Right ventricle myocardium inferior (tissue), 1 donor: ENCODE measurements around the gene GDPD3. TPM values are rescaled to one million over a fixed set of nuclear protein-coding genes. Genes with fewer than 3 reads are reported as not detected.

ENCODE experiments used
- ATAC-seq: fragments of 200-7000 bp; cut with Tn5 transposase; one replicate; pipeline ENCODE4 v1.9.1; 2020; ENCODE audit warnings: mild to moderate bottlenecking, moderate library complexity
- DNase-seq: peaks from one replicate; pipeline ENCODE4 v3.0.0; 2021; ENCODE audit errors: missing footprints
- intact Hi-C: fragments of 100-400 bp; cut with DNase I; formaldehyde crosslinking; loops from one replicate; pipeline ENCODE4 v1.11.0; 2022
- total RNA-seq: library from RNA; stranded (reverse); fragmentation: NEBNext Ultra II Directional; extraction: Animal tissue kit (Norgen Biotek cat#: 25700); gene quantifications from one replicate; pipeline ENCODE4 v1.2.1, GENCODE V29; 2021
- donor health status: DM: no; HTN: yes; CAD: no; lungs with severe emphysema.

GDPD3 gene
- total RNA-seq, 1 donor from 2014 or later, result 2.2 TPM

DNA sequence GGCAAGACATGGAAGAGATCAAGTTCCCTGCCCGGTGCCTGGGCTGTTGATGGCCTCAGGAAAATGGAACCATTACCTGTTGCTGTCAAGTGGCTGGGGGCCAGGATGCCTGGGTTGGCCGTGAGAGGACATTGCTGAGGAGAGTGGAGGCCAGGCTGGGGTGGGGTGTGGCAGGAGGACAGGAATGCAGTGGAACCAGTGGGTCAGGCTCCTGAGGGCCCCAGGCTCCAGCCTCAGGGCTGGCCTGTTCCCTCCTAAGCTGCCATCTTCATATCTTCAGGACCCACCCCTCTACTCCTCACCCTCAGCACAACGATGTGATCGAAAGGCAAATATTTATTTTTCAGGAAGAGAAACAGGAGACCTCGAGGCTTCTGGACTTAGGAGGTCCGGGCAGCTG lies 8.8 kb downstream of the GDPD3 start:
- no peak for DNase-seq
- ATAC-seq, result no peak
- intact Hi-C loops, result no loop called here

DNA sequence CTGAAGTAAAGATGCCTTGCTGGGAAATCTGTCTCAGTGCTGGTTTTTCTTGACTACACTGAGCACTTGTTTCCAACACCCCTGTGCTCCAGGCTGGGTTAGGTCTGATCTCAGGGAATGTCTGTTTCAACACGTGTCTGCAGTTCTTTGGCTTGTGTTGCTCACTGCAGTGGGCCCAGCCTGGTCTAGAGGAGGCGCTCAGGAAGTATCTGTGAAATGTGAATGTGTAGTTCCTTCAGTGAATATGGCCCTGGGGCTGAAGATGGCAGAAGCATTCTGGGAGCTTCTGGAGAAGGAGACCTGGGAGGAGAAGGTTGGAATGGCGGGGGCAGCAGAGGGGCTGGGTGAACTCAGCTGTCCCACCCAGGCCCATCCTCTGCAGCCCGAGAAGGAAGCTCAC lies 9.2 kb downstream of the GDPD3 start:
- intact Hi-C loops, result no loop called here
- no peak for DNase-seq
- ATAC-seq, result no peak

DNA sequence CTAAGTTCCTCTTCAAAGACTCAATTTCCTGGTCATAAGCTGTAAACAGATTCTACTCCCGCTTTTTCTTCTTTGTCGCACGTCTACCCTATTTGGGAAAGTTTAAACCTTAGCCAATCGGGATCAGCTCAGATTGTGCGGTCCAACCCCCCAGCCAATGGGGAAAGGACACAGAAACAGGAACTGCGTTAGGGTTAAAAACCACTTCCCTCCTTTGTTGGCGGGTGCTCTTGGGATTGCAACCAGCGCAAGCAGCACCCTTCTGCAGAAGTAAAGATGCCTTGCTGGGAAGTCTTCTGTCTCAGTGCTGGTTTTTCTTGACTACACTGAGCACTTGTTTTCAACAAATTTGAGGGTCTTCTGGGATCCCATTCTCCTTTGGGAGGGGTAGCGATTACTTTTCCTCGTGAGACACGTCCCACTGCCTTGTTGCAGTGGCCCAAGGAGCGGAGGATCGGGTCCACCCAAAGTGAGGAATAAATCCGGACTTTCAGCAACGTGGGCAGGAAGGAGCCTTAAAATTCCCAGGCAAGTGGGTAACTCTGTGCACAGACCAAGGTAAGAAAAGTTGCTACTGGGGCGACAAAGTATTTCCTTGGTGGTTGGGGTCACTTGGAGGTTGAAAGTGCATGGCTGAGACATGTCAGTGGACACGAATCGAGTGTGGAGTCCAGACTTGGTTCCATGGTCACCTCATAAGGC lies 16.3 kb downstream of the GDPD3 start:
- no peak for ATAC-seq
- DNase-seq, result no peak
- intact Hi-C loops, result loop anchor here (1.0 to 5.0 kb wide), 2 partner anchors 26 to 310 kb away; partner anchors contain the start of genes MAPK3 and ZNF771

DNA sequence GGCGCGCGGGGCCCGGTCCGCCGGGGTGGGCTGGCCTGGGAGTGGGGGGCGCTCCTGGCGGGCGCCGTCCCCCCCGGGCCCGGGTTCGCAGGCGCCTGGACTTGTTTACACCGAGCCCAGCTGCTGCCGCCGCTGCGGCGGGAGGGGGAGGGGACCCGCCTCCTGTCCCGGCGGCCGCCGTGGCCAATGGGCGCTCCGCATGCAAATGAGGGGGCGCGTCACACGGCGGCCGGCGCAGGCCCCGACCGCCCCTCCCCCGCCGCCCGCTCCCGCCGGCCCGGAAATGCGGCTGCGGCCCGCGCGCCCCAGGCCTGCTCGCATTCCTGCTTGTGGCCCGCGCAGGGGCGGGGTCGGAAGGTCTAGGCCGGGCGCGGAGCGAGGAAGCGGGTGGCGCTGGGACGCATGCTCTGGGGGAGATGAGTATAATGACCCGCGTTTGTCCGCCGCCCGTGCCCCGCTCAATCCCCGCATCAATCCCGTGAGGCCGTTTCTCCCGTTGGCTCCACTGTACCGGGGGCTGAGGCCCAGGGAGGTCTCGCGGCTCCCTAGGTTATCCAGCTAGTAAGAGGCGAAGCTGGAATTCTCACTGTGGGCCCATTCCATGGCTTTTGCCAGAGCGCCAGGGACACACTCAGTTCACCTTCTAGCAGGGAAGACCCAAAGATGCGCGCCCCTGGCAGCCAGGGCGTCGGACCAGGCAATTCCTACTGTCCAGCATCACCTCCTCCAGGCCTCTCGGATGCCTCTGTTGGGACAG lies 17.1 kb downstream of the GDPD3 start, which contains the start of gene YPEL3:
Gene YPEL3, minus strand, starts transcription at position 109 of the 757 bp plus-strand sequence. CDS start 731 bp downstream, outside the sequence.
- intact Hi-C loops, result loop anchor here (1.0 to 5.0 kb wide), 2 partner anchors 27 to 311 kb away; partner anchors contain the start of genes MAPK3 and ZNF771
- DNase-seq (peak; percentile 98), ATAC-seq (peak; percentile 78)

DNA sequence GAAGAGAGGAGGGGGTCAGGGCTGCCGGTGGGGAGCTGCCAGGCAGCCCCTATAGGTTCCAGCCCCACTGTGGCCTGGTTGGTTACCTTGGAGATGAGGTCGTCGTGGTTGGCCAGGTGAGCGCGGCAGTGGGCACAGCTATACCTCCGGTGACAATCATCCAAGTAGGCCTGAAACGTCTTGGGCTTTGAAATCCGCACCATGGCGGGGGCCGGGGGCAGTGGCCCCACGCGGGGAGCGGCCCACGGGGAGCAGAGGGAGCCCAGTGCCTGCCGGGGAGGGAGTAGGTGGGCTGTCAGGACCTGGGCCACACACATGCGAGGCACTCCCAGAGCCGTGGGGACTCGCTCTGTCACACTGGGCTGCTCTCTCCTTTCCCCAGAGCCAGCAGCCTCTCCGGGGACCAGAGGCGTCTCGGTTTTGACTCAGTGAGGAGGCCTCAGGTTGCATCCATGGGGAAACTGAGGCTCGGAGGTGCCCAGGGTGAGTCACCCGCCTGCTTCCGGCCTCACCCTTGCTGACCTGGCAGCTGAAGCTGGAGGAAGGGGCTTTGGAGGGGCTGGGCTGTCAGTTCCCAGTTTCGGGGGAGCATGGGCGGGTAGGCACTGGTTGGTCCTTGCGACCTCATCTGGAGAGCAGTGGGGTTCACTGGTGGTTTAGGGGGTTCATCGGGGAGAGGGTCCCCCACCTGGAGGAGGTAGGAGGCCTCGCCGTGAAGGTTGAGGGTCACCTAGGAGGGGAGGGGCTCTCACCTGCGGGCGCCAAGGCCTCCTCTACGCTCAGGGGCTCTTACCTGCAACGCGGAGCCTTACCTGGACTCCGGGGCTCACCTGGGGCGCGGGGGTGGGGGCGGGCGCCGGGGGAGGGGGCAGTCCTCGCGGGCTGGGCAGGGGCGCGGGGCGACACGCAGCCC lies 17.9 kb downstream of the GDPD3 start:
- intact Hi-C loops, result loop anchor here (1.0 to 5.0 kb wide), 2 partner anchors 28 to 312 kb away; partner anchors contain the start of genes MAPK3 and ZNF771
- ATAC-seq (no peak), DNase-seq (no peak)

DNA sequence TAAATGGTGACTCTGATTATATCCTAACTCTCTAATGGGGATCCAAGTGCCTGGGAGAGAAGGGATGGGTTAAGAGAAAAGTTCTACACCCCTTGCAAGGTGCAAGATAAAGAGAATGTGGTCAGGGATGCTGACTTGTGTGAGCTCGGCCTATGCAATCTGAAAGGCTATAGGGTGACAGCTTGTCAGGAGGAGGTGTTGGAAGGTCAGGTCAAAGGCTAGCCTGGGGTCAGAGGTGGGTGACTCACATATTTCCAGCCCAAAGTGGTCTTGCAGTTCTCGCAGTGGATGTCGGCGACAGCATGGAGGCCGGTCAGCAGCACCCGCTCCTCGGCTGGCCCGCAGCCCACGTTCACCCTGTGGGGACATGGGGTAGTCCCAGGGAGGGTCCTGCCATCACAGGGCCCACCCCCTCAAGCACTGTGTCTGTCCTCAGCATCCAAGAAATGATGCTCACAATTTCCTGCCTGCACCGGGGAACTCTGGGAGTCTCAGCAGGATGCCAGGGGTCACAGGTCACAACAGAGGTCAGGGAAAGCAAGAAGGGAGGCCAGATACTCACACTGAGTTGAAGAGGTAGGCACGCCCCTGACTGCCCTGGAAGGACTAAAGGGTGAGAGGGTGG lies 18.7 kb downstream of the GDPD3 start:
- DNase-seq (no peak), ATAC-seq (no peak)
- intact Hi-C loops, result loop anchor here (5.0 kb wide), 1 partner anchor 313 kb away; the partner anchor contains the start of gene ZNF771

DNA sequence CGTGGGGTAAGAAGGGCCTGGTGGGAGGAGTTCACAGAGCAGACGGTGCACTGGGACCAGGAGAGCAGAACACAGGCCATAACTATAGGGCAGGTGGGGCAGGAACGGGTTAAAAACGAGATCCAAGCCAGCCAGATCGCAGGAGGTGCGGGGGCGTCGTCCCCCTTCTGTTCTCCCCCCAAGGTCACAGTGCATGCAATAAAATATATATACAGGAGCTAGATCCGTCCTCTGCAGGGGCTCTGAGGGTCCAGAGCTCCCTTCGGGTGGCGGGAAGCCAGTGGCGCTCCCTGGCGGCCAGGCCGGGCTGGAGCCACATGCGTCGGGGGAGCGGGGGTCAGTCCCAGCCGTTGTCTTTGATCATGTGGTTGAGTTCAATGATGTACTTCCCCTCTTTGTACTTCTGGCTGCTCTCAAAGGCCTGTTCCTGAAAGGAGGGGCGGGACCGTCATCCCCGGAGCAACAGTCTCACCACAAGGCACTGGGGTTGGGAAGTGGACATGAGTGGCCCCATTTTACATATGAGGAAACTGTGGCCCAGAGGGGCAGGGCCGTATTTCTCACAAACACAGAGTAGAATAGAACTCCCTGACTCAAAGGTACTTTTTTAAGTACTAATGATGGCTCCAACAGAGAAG lies 20.8 kb downstream of the GDPD3 start:
- DNase-seq (peak; percentile 91), ATAC-seq (peak; percentile 52)
- intact Hi-C loops, result no loop called here

DNA sequence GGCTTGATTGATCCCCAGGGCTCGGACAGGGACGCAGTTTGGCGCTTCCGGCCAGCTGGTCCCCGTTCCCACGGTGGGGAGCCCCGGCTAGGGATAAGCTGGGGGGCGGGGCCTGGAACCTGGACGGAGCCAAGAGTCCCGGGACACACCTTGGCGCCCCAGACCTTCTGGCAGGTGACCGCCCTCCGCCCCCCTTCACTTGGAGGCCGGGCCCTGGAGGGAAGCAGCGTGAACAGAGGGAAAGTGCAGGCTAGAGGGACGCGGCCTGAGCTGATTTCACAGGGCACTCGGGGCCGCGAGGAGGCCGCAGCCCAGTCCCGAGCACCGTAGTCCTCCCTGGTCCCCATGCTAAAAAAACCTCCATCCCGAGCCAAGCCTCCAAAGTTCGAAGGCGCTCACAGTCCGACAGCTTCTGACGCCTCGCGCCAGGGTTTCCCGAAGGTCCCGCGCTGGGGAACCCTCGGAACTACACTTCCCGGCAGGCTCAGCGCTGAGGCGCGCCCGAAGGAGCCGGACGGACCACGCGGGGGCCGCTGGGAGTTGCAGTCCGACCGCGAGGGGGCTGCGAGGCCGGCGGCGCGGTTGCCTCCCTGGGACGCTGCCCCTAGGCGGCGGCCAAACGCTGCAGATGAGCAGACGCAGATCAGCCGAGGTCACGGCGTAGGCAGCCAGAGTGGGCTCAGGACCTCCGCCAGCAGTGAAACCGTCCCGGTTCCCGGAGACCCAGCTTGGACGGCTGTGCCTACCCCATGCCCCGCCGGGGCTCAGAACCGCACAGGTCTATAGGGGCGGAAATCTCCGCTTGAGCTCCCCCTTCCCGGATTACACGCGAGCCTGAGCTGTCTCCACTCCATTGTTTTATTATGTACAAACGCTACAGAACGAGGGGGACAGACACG lies 21.6 kb downstream of the GDPD3 start, which contains the start of gene TBX6:
Gene TBX6, minus strand, starts transcription at position 451 of the 899 bp plus-strand sequence. CDS start 731 bp downstream, outside the sequence.
- DNase-seq, result peak; percentile 97
- peak; percentile 93 for ATAC-seq
- intact Hi-C loops, result loop anchor here (2.0 kb wide), 1 partner anchor 15 kb away; no protein-coding TSS in a partner anchor

DNA sequence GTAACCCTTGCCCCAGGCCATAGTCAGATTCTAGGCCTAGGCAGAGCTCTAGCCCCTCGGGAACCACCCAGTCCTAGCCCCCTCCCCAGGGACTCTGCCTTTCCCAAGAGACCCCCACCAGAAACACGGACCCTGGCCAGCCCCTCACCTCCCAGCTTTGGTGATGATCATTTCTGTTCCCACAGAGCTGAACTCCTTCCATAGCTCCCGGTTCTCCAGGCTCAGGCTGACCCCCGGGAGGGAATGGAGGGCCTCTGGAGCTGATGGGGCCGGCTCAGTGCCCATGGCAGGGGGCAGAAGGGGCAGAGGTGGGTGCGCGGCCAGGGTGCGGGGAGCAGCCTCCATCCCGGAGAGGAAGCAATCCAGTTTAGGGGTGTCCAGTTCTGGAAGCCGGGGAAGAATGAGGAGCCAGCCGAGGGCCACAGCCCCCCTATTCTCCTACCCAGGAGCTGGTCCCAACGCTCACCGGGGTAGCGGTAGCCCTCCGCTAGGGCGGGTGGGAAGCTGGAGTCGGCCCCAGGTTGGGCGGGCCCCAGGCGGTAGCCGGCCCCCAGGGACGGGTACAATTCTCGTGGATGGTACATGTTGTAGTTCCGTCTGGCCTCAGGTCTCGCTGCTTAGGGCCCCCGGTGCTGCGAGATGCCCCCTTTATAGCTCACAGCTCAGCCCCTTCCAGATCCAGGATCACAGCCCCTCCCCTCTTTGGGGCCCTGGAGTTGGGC lies 22.6 kb downstream of the GDPD3 start:
- intact Hi-C loops, result loop anchor here (2.0 kb wide), 1 partner anchor 14 kb away; no protein-coding TSS in a partner anchor
- ATAC-seq (no peak), DNase-seq (no peak)

DNA sequence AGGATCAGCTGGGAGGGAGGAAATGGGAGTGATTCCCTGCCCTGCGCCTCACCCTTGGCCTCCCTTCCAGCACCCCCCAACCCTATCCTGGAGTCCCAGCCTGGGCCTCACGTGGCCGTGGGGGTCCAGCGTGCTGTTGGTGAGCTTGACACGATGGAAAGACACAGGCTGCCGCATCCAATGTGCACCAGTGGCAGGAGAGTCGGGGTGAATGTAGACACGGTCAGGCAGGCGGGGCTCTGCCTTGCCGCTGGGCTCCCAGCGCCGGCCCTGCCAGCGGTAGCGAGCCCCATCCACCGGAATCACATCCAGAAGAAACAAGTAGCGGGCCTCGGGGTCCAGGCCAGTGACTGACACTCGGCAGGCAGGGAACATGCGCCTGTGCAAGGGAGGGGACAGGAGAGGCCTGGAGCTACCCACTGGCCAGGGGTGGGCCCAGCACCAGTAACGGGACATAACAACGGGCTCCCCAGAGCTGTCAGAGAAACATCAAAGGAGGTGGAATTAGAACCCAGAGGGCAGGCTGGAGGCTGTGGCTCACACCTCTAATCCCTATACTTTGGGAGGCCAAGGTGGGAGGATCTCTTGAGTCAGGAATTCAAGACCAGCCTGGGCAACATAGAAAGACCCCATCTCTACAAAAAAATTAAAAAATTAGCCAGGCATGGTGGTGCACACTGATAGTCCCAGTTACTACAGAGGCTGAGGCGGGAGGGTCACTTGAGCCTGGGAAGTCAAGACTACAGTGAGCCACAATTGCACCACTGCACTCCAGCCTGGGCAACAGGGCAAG lies 24.3 kb downstream of the GDPD3 start:
- no peak for ATAC-seq
- no peak for DNase-seq
- intact Hi-C loops, result no loop called here

DNA sequence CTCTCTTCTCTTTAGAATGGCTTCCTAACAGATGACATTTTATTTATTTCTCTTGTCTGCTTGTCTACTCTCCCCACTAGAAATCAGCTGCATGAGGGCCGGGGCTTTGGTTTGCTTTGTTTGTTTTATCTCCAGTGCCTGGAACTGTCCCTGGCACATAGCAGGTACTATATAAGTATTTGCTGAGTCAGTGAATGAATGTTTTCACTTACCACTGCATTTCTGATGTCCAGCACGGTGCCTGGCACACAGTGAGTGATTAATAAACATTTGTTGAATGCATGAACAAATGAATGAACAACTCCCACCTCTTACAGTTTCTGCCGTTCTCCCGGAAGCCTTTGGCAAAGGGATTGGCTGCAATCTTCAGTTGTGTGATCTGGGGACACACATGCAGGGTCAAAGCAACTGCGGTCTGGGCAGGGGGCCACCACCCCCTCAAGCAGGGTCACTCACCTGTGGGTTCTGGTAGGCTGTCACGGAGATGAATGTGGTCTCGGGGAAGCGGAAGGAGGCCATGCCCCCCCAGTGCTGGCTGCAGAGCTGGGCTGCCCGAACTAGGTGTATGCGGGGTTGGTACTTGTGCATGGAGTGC lies 25.0 kb downstream of the GDPD3 start:
- DNase-seq, result no peak
- ATAC-seq, result no peak
- intact Hi-C loops, result no loop called here

DNA sequence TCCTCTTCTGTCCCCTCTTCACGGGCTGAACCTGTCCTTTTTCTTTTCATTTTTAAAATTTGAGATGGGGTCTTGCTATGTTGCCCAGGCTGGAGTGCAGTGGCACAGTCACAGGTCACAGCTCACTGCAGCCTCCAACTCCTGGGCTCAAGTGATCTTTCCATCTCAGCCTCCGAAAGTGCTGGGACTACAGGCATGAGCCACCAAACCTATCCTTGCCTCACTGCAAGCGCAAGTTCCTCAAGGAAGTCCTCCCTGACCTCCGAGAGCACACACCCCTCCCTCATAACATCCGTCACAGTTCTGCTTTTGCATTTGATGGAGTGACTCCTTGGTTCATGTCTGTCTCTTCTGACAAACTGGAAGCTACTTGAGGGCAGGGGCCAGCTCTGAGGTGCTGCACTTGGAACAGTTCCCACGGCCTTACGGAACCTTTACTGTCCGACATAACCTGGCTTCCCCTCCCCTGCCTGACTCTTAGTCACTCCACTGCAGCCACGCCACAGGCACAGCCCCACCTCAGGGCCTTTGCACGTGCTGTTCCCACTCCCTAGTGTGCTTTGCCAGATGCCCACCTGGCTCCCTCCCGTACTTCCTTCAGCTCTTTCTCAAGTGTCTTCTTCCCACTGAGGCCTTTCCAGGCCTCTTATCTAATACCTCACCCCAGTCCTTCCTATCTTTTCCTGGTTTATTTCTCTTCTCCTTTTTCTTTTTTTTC lies 26.0 kb downstream of the GDPD3 start:
- DNase-seq (no peak), ATAC-seq (no peak)
- intact Hi-C loops, result no loop called here

DNA sequence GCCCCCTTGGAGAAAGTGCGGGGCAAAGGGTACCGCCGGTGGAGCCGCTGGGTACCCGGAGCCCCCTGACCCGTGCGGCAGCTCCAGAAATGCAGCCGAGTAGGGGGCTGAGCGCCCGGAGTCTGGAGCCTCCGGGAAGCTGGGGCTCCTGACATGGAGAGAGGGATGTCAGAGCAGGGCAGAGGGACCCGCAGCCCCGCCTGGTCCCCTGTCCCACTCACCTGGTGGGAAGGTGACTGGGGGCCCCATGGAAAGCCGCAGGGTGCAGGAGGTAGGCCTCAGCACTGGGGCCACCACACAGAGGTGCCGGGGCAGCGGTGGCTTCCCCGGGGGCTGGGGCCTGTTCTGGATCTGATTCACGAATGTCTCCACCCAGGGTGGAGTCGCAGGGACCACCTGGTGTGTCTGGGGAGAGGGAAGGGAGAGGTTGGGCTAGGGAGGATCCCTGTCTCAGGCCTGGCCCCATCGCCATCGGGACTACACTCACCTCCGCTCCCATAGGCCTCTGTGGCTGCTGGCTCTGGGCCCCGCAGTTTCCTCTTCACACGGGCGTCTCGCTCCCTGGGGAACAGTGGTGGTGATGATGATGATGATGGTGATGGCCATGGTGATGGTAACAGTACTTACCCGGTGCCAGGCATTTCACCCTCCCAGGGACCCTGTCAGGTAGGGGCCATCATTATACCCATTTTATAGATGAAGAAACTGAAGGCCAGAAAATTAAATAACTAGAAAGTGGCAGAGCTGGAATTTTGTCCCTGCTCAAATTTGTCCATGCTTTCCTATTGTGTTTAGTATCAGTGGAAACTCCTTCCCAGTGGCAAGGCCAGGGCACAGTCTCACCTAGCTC lies 26.8 kb downstream of the GDPD3 start:
- intact Hi-C loops, result no loop called here
- DNase-seq, result no peak
- ATAC-seq, result no peak

DNA sequence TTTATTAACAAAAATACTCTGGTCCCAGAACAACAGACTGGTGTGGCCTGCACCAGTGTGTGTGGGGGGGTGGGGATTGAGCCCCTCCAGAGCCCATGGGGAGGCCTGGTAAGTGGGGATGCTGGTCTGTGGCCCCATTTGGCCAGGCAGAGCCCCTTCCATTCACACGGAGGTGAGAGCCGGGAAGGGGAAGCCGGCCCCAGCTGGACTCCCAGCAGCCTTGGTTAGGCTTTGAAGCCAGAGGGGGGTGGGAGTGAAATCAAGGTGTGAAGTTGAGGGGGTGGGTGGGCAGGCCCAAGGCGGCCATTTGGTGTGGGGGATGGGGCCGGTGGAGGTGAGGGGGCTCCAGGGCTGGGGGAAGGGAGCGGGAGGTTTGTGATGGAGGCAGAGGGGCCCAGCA lies 27.5 kb downstream of the GDPD3 start:
- intact Hi-C loops, result no loop called here
- DNase-seq, result no peak
- no peak for ATAC-seq
